Measurements from ENCODE around the gene FOXL3. TPM values are rescaled to one million over a fixed set of nuclear protein-coding genes. Genes with fewer than 3 reads are reported as not detected.

Gene FOXL3
- total RNA-seq, 1 donor from 2014 or later, result not detected

- Histone ChIP-seq H3K27me3 (no peaks in the 10 kb centered on the region), H3K36me3 (peaks cover 64% of the 10 kb centered on the region), H3K27ac (no peak overlapping the region), H3K9me3 (no peaks in the 10 kb centered on the region), H3K4me3 (no peak overlapping the region), H3K4me1 (no peaks in the 10 kb centered on the region)
- ATAC-seq, result no peak
- DNase-seq, result no peak
- no peak for TF ChIP-seq CTCF (IDR thresholded peaks at IDR 0.05)
- intact Hi-C loops (cut with DNase I), result no loop called here
Measured at GRCh38 chr7:249989-250388, 40.0 kb upstream of the FOXL3 start.

- TF ChIP-seq CTCF (IDR thresholded peaks at IDR 0.05), result no peak
- ATAC-seq (no peak), DNase-seq (no peak)
- H3K27me3 ChIP-seq, result no peaks in the 10 kb centered on the region
- no peak overlapping the region for H3K4me3 ChIP-seq
- no peaks in the 10 kb centered on the region for H3K9me3 ChIP-seq
- intact Hi-C loops (cut with DNase I), result no loop called here
- H3K4me1 ChIP-seq, result no peaks in the 10 kb centered on the region
- no peak overlapping the region for H3K27ac ChIP-seq
- peaks cover 64% of the 10 kb centered on the region for H3K36me3 ChIP-seq
Measured at GRCh38 chr7:250523-250922, 39.4 kb upstream of the FOXL3 start.

- no peak for TF ChIP-seq CTCF (IDR thresholded peaks at IDR 0.05)
- H3K27ac ChIP-seq, result no peak overlapping the region
- ATAC-seq (no peak), DNase-seq (no peak)
- H3K4me1 ChIP-seq, result no peaks in the 10 kb centered on the region
- H3K36me3 ChIP-seq, result peaks cover 66% of the 10 kb centered on the region
- H3K9me3 ChIP-seq, result no peaks in the 10 kb centered on the region
- no peaks in the 10 kb centered on the region for H3K27me3 ChIP-seq
- intact Hi-C loops (cut with DNase I), result no loop called here
- H3K4me3 ChIP-seq, result no peak overlapping the region
Measured at GRCh38 chr7:251005-251404, 39.0 kb upstream of the FOXL3 start.

GRCh38 chr7:251446-252175, 38.4 kb upstream of the FOXL3 start:
- no peaks in the 10 kb centered on the region for H3K27me3 ChIP-seq
- TF ChIP-seq CTCF (IDR thresholded peaks at IDR 0.05), result no peak
- no peaks in the 10 kb centered on the region for H3K9me3 ChIP-seq
- H3K4me3 ChIP-seq, result no peak overlapping the region
- H3K4me1 ChIP-seq, result no peaks in the 10 kb centered on the region
- H3K36me3 ChIP-seq, result peaks cover 67% of the 10 kb centered on the region
- H3K27ac ChIP-seq, result no peak overlapping the region
- DNase-seq (no peak), ATAC-seq (no peak)
- intact Hi-C loops (cut with DNase I), result no loop called here

GRCh38 chr7:252216-252965, 37.6 kb upstream of the FOXL3 start:
- Histone ChIP-seq H3K27ac (no peak overlapping the region), H3K9me3 (no peaks in the 10 kb centered on the region), H3K4me3 (no peak overlapping the region), H3K27me3 (no peaks in the 10 kb centered on the region), H3K36me3 (peaks cover 73% of the 10 kb centered on the region), H3K4me1 (no peaks in the 10 kb centered on the region)
- intact Hi-C loops (cut with DNase I), result no loop called here
- DNase-seq (no peak), ATAC-seq (no peak)
- no peak for TF ChIP-seq CTCF (IDR thresholded peaks at IDR 0.05)
